DND-41 (cell line): Measurements from ENCODE around the gene PCNT.

Source experiments
- ATAC-seq: fragments of 200-7000 bp; cut with Tn5 transposase; 3 replicates; pipeline ENCODE4 v1.9.1; 2021; ENCODE audit warnings: low read depth; ENCODE audit not compliant: insufficient read depth
- DNase-seq: peaks from one replicate; pipeline ENCODE4 v3.0.0-alpha.2; 2020
- H2AFZ ChIP-seq: 2 replicates; pipeline ENCODE4 v1.6.0; 2012; ENCODE audit warnings: low read depth, low read length
- H3K27ac ChIP-seq: 2 replicates; pipeline ENCODE4 v1.5.1; 2012; ENCODE audit warnings: low read length, inconsistent platforms
- H3K27me3 ChIP-seq: fragments of 200-600 bp; sonication (generic); 2 replicates; pipeline ENCODE4 v1.6.0; 2012; ENCODE audit warnings: low read length, mild to moderate bottlenecking, inconsistent platforms; ENCODE audit not compliant: insufficient read depth, poor library complexity
- H3K36me3 ChIP-seq: 2 replicates; pipeline ENCODE4 v1.5.1; 2012; ENCODE audit warnings: low read length, inconsistent platforms; ENCODE audit not compliant: insufficient read depth
- H3K4me1 ChIP-seq: 2 replicates; pipeline ENCODE4 v1.5.1; 2012; ENCODE audit warnings: mild to moderate bottlenecking, low read length; ENCODE audit not compliant: insufficient read depth
- H3K4me2 ChIP-seq: 2 replicates; pipeline ENCODE4 v1.6.0; 2012; ENCODE audit warnings: mild to moderate bottlenecking, moderate library complexity, low read length, inconsistent platforms; ENCODE audit not compliant: insufficient read depth
- H3K4me3 ChIP-seq, 2 experiments: fragments of 200-600 bp in 1 of 2; shearing (Covaris generic) in 1 of 2; 2 replicates each; pipeline ENCODE4 v1.5.1; 2012 to 2016; ENCODE audit warnings: inconsistent platforms in 2 of 2, low read length in 2 of 2, mild to moderate bottlenecking in 2 of 2, low read depth in 1 of 2, moderate library complexity in 1 of 2
- H3K79me2 ChIP-seq: 2 replicates; pipeline ENCODE4 v1.6.0; 2012; ENCODE audit warnings: low read length, inconsistent platforms; ENCODE audit not compliant: insufficient read depth
- H3K9ac ChIP-seq: 2 replicates; pipeline ENCODE4 v1.6.0; 2012; ENCODE audit warnings: low read depth, mild to moderate bottlenecking, inconsistent platforms, low read length, moderate library complexity
- H3K9me3 ChIP-seq: 2 replicates; pipeline ENCODE4 v1.5.1; 2012; ENCODE audit warnings: low read length, moderate library complexity, mild to moderate bottlenecking, inconsistent platforms; ENCODE audit not compliant: insufficient read depth, severe bottlenecking
- H4K20me1 ChIP-seq: 2 replicates; pipeline ENCODE4 v1.6.0; 2012; ENCODE audit warnings: low read length; ENCODE audit not compliant: insufficient read depth
- CTCF ChIP-seq: IDR thresholded peaks from 2 replicates; pipeline ENCODE4 v1.5.1; 2012; ENCODE audit warnings: borderline replicate concordance, low read length, moderate library complexity, mild to moderate bottlenecking; ENCODE audit not compliant: poor library complexity, severe bottlenecking; ENCODE audit errors: extremely low read depth
- EZH2 ChIP-seq: IDR thresholded peaks from 3 replicates; pipeline ENCODE4 v1.6.1; 2012; ENCODE audit warnings: borderline replicate concordance, low read depth, mild to moderate bottlenecking, moderate library complexity, low read length, inconsistent platforms; ENCODE audit not compliant: severe bottlenecking

The PCNT gene

GRCh38 chr21:46345861-46346260 is 21.9 kb downstream of the PCNT start:
- peaks cover 50% of the 10 kb centered on the region for H4K20me1 ChIP-seq
- TF ChIP-seq CTCF = no peak
- no peak for TF ChIP-seq EZH2
- H3K79me2 ChIP-seq = peaks cover 59% of the 10 kb centered on the region
- H3K4me1 ChIP-seq = no peaks in the 10 kb centered on the region
- peaks cover 80% of the 10 kb centered on the region for H3K36me3 ChIP-seq
- no peaks in the 10 kb centered on the region for H3K9me3 ChIP-seq
- DNase-seq (no peak), ATAC-seq (no peak)
- no peak overlapping the region for H2AFZ ChIP-seq
- H3K4me2 ChIP-seq = no peak overlapping the region
- H3K9ac ChIP-seq = no peak overlapping the region
- no peak overlapping the region for H3K4me3 ChIP-seq
- H3K27ac ChIP-seq = no peak overlapping the region
- no peaks in the 10 kb centered on the region for H3K27me3 ChIP-seq

- Histone ChIP-seq H3K4me3 (no peak overlapping the region), H3K4me1 (no peaks in the 10 kb centered on the region), H3K4me2 (no peak overlapping the region), H4K20me1 (peaks cover 50% of the 10 kb centered on the region), H3K27me3 (no peaks in the 10 kb centered on the region), H3K27ac (no peak overlapping the region), H3K79me2 (peaks cover 53% of the 10 kb centered on the region), H3K36me3 (peaks cover 82% of the 10 kb centered on the region), H2AFZ (no peak overlapping the region), H3K9me3 (no peaks in the 10 kb centered on the region), H3K9ac (no peak overlapping the region)
- no peak for ATAC-seq
- DNase-seq = no peak
- TF ChIP-seq EZH2 = no peak
- TF ChIP-seq CTCF = no peak
Measured at GRCh38 chr21:46346296-46347202, 22.6 kb downstream of the PCNT start.

GRCh38 chr21:46347203-46347550 is 23.2 kb downstream of the PCNT start:
- no peaks in the 10 kb centered on the region for H3K4me1 ChIP-seq
- ATAC-seq = no peak
- H3K4me3 ChIP-seq = no peak overlapping the region
- peaks cover 54% of the 10 kb centered on the region for H4K20me1 ChIP-seq
- H3K27ac ChIP-seq = no peak overlapping the region
- no peak overlapping the region for H3K4me2 ChIP-seq
- H2AFZ ChIP-seq = no peak overlapping the region
- H3K79me2 ChIP-seq = peaks cover 47% of the 10 kb centered on the region
- H3K9ac ChIP-seq = no peak overlapping the region
- no peak for DNase-seq
- TF ChIP-seq CTCF = no peak
- H3K9me3 ChIP-seq = no peaks in the 10 kb centered on the region
- H3K27me3 ChIP-seq = no peaks in the 10 kb centered on the region
- peaks cover 85% of the 10 kb centered on the region for H3K36me3 ChIP-seq

- Histone ChIP-seq H3K4me1 (no peaks in the 10 kb centered on the region), H3K36me3 (peaks cover 90% of the 10 kb centered on the region), H3K9me3 (no peaks in the 10 kb centered on the region), H3K4me2 (no peak overlapping the region), H3K27ac (no peak overlapping the region), H3K9ac (no peak overlapping the region), H3K27me3 (no peaks in the 10 kb centered on the region), H4K20me1 (peaks cover 56% of the 10 kb centered on the region), H3K4me3 (no peak overlapping the region), H2AFZ (no peak overlapping the region), H3K79me2 (peaks cover 40% of the 10 kb centered on the region)
- TF ChIP-seq EZH2 (no peak), CTCF (no peak)
- no peak for ATAC-seq
- no peak for DNase-seq
Measured at GRCh38 chr21:46347791-46348381, 23.9 kb downstream of the PCNT start.
